ENCODE measurements around the gene PAEP.

GRCh38 chr9:135611875-135612209 is 50.3 kb downstream of the PAEP start:
- TF ChIP-seq EZH2 (IDR thresholded peaks at IDR 0.05; ENCODE audit: insufficient read depth, poor library complexity, severe bottlenecking) (no peak), EZH2phosphoT487 (IDR thresholded peaks at IDR 0.05; ENCODE audit: insufficient read depth, low read depth) (no peak)

Data from GM23248 (cell line).